Activated CD4-positive, alpha-beta T cell treated with anti-CD3 and anti-CD28 coated beads, Interleukin-2, amount 50 U/mL, for 24 hours (primary cell): ENCODE results near the gene MALL.
"Not testable (repeated sequence)": the region's sequence is repeated elsewhere in the genome, so short reads cannot be mapped to it uniquely, and the experiment has no call there.

Experiments
- DNase-seq, 2 donors: peaks; one replicate each; pipeline ENCODE4 v3.0.0-alpha.2; 2020; ENCODE audit warnings: low read depth in 1 of 2, low spot score in 1 of 2

Gene MALL

DNA sequence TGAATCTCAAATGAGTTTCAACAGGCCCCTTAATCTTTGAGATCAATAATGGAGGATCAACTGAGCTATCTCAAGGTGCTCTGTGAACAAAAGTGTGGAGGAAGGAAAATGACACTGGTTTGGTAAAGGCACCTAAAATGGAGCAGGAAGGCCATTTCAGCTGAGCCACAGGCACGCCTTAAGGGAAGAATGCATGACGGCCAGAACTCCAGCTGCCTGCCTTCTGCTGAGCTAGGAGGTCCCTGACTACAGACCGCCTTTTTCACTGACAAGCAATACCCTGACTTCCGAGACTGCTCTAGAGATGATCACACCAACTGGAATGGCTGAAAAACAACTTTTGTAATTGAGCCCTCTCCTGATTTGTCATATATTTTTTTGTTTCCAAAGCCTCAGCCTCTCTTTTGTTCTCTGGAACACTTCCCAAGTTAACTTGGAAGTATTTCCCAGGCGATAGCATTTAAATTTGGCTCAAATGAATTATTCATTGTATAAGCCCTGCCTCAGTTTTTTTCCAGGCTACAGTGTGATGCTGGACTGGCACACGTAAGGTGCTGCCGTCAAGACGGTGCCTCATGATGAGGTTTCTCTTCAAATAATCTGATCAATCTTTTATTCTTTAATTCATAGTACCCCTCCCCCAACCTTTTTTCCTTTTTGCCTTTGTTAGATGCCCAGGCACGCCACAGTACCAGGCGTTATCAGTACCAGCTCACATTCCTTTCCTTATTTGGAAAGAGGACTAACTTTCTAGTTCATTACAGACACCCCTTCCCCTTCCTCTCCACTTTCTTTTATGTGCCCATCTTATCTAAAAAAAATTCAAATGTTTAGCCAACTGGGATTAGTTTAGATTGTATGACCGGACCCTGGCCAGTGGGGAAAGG lies 60.9 kb downstream of the MALL start:
- not testable (repeated sequence) for DNase-seq

DNA sequence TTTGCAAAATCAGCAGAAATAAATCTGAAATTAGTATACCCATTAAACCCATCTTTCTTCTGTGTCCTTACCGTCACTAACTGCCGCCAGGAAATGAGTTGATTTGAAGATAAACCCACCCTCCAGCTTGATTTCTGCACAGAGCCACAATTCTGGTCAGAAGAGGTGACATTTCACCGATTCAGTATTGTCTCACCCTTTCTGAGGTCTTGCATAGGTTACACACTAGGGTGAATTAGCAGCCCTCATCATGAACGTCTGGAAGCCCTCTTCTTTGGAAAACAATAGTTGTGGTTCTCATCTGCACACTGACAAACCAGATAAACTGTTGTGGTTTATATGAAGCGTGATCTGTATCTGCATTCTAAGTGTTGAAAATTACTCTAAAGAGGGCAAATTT lies 61.9 kb downstream of the MALL start:
- not testable (repeated sequence) for DNase-seq

DNA sequence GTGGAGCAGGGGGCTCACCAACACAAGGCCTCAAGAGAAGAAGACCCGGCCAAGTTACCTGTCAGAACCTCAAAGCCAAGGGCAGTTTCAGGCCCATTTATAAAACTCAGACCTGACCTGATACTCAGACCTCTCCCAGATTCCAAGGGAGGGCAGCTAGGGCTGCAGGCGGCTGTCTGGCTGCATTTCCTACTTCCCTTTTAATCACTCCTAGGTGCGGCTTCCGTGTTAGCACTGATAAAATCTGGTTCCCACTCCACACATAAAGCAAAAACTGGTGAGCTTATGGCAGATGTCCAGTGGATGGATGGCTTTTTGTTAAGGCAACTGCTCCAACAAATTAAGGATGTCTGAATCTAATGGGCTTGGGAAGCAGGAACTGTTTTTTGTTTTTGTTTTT lies 63.5 kb downstream of the MALL start:
- not testable (repeated sequence) for DNase-seq

DNA sequence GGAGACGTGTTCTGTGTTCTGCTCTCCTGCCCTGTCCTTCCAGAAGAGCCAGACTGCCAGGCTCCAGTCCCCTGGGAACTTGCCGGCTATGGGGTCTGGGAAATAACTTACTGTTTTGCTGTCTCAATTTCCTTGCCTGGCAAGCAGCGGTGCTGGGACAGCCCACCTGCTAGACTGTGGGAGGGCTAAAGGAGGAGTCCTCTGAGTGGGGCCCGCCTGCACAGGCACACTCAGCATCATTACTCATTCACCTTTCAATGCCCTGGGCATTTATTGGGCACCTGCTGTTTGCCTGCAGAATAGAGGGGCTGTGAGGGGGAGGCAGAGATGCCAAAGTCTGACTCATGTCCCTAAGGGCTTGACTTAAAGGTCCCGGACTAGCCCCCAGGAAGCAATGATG lies 65.4 kb downstream of the MALL start:
- not testable (repeated sequence) for DNase-seq

DNA sequence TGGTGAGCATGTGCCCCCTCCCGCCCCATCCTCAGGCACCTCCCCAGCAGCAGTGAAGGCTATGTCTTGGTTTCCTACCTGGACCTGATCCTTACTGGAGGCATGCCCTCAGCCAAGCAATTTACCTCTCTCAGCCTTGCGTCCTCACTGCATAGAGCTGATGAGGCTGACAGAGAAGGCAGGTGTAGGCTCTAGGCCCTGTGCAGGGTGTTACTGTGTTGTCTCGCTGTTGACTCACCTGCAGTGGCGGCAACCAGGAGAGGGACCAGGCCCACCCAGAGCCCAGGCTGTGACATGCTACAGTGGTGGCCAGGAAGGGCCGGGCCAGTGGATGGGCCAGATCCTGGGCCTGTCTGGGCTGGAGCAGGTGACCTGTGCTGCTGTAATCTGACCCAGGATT lies 65.9 kb downstream of the MALL start:
- DNase-seq: not testable (repeated sequence)

DNA sequence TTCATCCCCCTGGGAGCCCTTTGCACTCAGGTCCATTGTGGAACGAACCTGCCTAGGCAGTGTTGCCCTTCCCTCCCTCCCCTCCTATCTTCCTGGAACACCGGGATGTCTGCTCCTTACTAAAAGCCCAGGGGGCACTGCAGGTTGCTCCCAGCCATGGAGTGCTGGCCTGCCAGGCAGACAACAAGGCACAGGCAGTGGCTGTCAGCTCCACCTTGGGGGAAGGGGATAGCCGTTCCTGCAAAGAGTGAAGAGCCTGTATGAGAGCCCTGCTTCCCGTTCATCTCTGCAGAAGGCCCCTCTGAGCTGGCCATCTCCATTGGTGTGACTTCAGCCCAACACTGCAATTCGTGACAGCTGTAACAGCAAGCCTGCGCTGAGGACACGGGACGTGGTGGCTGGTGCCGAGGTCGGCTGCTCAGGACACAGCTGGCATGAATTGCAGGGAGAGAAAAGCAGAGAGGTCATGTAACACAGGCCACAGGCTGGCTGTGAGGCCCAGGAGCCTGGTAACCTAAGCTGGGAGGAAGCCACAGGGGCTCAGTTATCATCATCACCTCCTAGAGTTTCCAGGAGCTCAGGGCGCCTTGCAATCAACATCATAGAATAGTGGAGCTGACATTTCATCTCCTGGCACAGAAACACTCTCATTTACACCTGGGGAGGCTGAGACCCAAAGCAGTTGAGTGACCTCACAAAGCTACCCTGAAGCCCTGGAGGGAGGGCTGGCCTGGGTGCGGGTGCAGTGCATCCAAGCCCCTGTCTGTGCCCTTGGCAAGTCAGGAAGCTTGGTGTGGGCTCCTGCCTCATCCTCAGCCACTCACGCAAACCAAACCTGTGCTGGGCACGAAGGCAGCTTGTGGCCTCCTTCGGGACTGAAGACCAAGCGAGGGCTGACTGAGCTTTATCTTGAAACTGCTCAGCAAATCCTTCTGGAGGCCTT lies 67.1 kb downstream of the MALL start:
- DNase-seq: not testable (repeated sequence)

DNA sequence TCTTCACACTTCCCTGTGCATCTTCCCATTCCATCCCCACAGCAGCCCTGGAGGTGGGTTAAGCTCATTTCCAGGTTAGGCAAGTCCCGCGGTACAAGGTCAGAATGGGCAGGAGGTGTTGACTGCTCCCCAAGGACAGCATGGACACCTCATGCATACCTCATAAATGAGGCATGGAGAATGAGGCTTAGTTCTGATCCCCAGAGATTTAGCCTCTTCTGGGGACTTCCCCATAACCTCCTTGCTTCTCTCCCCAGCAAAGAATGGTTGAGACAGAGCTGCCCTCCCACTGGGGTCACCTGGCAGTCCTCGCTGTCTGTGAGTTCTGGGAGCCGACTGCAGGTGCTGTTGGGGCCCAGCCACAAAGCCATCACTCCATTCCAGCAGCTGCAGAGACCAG lies 68.4 kb downstream of the MALL start:
- not testable (repeated sequence) for DNase-seq

DNA sequence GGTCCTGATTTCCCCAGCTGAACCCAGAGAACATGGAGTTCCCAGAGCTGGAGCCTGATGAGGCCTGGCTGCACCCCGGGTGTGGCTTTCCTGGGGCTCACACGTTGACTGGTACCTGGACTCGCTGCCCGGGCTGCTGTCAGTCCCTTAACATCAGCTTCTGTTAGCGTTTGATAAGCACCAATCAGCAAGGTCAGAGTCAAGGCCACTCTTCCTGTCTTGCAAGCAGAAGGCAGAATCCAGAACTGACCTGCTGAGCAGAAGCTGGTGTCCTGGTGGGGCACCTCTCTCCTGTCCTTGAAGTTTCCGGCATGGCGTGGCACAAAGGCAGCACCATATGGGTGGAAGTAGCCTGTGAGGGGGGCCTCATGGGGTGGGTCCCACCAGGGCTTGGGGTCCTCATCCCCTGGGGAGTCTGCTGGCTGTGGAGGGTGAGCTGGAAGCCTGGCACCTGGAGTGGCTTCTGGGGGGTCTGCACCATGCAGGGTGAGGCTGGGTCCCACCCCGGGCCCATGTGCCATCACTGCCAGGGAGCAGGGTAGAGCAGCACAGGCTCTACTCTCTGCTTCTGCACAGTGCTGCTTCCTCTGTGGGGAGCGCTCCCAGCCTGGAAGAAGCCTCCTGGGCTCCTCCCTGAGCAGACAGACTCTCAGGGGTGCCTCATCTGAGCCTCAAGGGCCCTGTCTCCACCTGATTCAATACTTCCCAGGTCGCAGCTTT lies 73.5 kb downstream of the MALL start:
- DNase-seq: not testable (repeated sequence)

DNA sequence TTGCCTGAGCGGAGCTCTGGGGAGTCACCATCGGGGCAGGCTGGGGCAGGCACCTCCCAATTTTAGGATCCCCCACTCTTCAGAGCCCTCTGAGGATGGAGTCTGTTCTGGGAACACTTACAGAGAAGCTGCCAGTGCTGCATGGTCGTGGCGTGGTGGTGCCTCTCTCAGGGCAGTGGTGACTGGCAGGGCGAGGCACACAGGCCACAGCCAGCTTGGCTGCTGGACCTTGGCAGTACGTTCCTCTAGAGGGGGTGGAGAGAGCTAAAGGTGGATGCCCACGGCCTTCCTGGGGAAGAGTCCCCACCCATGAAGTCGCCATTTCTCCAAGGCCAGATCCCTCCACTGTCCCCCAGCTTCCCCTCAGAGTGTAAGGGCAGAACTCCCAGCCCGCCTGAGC lies 78.3 kb downstream of the MALL start:
- not testable (repeated sequence) for DNase-seq

DNA sequence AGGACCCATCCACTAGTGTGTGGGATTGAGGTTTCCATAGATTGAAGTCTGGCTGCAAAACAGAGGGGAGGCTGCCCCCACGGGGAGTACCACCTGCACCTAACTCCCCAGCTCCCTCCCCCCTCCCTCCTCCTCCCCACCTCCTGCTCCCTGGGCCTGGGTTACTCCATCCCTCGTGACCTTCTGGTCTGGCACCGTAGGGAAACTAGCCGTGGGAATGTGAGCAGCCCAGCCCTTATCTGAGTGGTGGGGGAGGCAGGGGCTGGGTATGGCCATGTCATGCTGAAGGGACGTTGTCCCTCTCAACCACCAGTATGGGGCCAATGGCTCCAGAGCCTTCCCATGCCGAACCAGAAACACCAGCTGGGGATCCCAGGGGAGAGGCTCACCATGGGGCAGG lies 80.2 kb downstream of the MALL start:
- DNase-seq: not testable (repeated sequence)

DNA sequence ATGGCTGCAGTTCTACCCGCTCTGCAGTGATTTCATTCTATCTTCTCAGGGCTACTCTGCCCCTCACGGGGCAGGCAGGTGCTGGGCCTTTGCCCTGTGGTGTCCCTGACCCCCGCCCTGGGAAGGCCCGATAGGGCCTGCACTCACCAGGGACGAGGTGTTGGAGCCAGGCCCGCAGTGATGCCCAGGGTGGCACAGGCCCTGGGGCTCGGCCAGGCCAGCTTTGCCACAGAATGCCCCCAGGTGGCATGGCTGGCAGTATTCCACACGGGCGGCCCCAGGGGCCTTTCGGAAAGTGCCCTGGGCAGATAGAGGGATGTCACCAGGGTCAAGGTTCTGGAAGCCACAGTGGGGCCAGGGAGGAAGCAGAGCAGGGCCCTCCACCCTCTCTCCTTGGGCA lies 80.7 kb downstream of the MALL start:
- not testable (repeated sequence) for DNase-seq
